GM18507 (cell line): ENCODE results near the gene GUSB.
"Not testable (repeated sequence)": the region's sequence is repeated elsewhere in the genome, so short reads cannot be mapped to it uniquely, and the experiment has no call there.

Experiments
- DNase-seq: peaks from one replicate; pipeline ENCODE4 v3.0.0; 2011; ENCODE audit warnings: low read depth; ENCODE audit not compliant: insufficient read length; ENCODE audit errors: extremely low spot score
- FAIRE-seq: peaks from 2 replicates; lab custom pipeline; 2011; peaks lifted over from hg19 to GRCh38; lab: Jason Lieb, UNC

GUSB gene

DNA sequence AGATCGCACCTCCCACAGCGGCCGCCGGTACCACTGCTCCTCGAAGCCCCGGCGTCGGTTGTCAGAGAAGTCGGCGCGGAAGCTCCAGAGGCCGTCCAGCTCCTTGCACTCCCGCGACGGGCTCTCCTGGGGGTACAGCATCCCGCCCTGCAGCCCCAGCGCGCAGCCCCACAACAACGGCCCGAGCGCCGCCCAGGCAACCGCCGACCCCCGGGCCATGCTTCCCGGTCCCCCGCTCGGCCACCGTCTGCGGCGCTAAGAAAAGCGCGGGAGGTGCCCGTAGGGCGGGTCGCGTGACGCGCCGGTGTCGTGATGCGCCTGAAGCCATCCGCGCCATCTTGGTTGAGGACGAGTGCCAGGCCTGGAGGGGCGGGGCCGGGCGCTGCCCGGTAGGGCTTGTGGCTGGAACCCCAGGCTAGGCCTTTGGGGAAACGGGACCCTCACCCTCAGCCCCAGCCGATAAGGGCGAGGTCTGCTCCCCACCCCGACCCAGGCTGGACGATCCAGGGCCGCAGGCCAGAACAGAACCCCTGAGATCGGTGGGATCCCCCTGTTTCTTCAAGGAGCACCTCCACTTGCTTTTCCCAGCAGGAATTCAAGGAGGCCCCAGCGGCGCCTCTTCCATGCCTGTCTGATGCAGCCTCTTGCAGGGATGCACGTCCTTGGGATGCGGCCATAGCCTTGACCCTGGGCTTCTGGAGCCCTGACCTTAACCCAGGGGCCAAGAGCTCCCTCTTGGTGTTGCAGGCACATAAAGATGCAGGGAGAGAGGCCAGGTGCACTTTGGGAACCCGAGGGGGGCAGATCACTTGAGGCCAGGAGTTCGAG lies at the start of gene GUSB:
Gene GUSB, minus strand, starts transcription at position 249 of the 828 bp plus-strand sequence. Its CDS starts 30 bp downstream, at position 219.
- DNase-seq, result peak; percentile 91
- FAIRE-seq, result peak; percentile 88

- FAIRE-seq, result peak; percentile 35
- not testable (repeated sequence) for DNase-seq
Observed at GRCh38 chr7:66028342-66028741, 46.3 kb upstream of the GUSB start.

- FAIRE-seq (no peak), DNase-seq (no peak)
Observed at GRCh38 chr7:66016131-66016461, 34.1 kb upstream of the GUSB start.

- FAIRE-seq, result no peak
- DNase-seq, result no peak
Observed at GRCh38 chr7:66015440-66016130, 33.6 kb upstream of the GUSB start.

- DNase-seq, result no peak
- no peak for FAIRE-seq
Observed at GRCh38 chr7:66013938-66014337, 31.9 kb upstream of the GUSB start.

- no peak for FAIRE-seq
- DNase-seq, result no peak
Observed at GRCh38 chr7:66007232-66007631, 25.2 kb upstream of the GUSB start.

- not testable (repeated sequence) for DNase-seq, FAIRE-seq
Observed at GRCh38 chr7:66005115-66005671, 23.2 kb upstream of the GUSB start.

DNA sequence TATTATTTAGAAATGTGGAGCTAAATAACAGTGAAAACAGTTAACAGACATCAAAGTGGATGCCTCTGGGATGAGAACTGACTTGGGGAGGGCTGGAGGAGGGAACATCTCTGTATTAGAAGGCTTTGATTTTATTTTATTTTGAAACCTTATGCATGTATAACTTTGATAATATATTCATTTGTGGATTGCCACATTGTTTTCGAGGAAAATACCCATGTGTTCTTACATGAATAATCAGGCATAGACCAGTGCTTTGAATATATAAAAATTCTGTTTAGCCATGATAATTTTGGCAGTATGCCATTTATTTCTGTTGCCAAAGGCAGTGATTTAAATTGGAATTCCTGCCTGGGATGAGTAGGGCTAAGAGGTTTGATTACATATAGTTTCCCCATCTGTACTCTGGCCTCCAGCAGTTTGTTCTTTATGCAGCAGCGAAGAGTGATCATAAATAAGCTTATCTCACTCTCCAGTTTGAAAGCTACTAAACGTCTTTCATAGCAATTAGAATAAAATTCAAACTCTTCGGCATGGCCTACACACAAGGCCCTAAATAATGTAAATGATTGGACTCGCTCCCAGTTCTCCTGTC lies 18.9 kb upstream of the GUSB start:
- not testable (repeated sequence) for FAIRE-seq, DNase-seq

- FAIRE-seq, DNase-seq: not testable (repeated sequence)
Observed at GRCh38 chr7:65994984-65995383, 13.0 kb upstream of the GUSB start.

GRCh38 chr7:65992526-65992925 lies 10.5 kb upstream of the GUSB start:
- no peak for DNase-seq
- FAIRE-seq, result no peak

DNA sequence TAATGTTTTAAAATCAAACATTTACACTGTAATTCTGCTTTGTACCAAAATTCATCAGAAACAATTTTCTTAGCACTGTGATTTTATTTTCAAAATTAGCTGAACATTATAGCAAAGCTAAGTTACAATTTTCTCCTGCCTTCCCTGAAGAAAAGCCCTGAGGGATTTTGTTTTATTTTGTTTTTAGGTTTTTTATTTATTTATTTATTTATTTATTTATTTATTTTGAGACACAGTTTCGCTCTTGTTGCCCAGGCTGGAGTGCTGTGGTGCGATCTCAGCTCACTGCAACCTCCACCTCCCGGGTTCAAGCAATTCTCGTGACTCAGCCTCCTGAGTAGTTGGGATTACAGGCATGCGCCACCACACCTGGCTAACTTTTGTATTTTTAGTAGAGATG lies 9.8 kb upstream of the GUSB start:
- FAIRE-seq, result not testable (repeated sequence)

DNA sequence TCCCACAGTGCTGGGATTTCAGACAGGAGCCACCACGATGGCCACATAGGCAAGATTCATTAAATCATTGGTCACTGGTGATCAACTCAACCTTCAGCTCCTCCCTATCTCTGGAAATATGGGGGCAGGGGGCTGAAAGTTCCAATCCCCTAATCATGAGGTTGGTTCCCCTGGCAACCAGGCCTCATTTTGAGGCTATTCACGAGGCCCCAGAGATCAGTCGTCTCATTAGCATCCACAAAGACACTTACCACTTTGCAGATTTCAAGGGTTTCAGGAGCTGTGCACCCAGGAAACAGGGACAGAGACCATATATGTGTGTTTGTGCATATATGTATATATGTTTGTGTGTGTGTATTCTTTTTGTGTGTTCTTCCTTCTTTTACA lies 7.7 kb upstream of the GUSB start:
- FAIRE-seq, result no peak

More for the DNA sequence above, 9.8 kb upstream of the GUSB start:
- not testable (repeated sequence) for DNase-seq

GRCh38 chr7:65988503-65988902 lies 6.5 kb upstream of the GUSB start:
- not testable (repeated sequence) for FAIRE-seq, DNase-seq

More for the DNA sequence above, 7.7 kb upstream of the GUSB start:
- no peak for DNase-seq

DNA sequence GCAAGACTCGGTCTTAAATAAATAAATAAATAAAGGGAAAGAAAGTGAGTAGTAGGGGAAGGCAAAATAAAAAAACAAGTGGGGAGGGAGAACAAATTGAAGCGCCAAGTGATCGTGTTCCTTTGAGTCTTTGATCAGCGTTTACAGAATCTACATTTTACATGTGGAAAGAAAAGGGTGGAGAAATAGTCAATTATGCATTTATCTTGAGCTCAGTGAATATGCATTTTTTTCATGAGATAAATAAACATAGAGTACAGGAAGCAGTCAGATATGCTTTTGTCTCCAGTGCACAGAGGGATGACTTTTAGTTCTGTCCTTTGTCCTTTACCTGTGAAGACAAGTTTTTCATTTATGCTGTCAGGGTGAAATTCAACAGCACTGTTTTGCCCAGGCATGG lies 6.1 kb upstream of the GUSB start:
- DNase-seq (no peak), FAIRE-seq (no peak)

- FAIRE-seq (no peak), DNase-seq (no peak)
Observed at GRCh38 chr7:65983965-65984658, 2.1 kb upstream of the GUSB start.

- DNase-seq (peak; percentile 73), FAIRE-seq (peak; percentile 93)
Observed at GRCh38 chr7:65980478-65981250, 1.3 kb downstream of the GUSB start.

GRCh38 chr7:65979583-65980477 lies 2.2 kb downstream of the GUSB start:
- DNase-seq, result no peak
- FAIRE-seq, result no peak
